ENCODE measurements around the gene NOTO. TPM values are rescaled to one million over a fixed set of nuclear protein-coding genes. Genes with fewer than 3 reads are reported as not detected.

Gene NOTO
- total and polyA plus RNA-seq, 2 donors (not counting 1 experiment from before 2014, with no cell fraction given), result not detected

DNA sequence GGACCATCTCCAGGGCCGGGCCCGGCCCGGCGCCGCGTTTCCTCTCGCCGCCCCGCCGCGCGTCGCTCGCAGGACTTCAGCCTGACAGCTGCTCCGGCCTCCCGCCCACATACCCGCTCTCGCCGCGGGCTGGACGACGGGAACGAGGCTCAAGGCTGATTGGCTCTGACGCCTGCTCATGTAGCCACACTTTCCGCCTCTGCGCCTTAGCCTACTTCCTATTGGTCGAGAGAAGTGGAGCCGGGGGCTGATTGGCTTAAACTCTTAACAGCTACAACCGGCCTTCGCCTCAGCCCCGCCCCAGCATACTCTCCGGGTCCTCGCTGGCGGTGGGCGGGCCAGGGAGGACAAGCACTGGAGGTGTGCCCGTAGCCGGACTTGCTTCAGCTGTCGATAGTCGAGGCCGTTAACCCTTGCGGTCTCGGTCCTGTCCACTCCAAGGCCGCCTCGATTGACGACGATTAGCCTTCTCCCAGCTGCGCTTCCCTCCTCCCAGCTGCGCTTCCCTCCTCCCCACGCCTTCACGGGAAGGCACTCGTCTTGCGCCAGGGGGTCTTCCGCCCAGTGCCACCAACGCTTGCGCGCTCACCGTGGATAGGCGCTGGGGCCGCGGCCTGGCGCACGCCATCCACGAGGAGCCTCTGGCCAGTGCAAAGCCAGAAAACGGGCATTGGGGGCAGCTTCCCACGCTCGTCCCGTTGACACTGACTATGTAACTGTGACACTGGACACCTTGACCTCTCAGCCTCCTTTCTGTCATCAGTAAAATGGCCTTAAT is 31.0 kb downstream of the NOTO start, which contains the start of gene PRADC1:
Gene PRADC1 (minus strand): TSS at position 86 of the 778 bp plus-strand sequence. CDS start 79 bp downstream, at position 7.
- Histone ChIP-seq H3K4me3 (ENCODE audit: control extremely low read depth in 1 of 5, extremely low read depth in 1 of 5, insufficient read depth in 1 of 5, low read depth in 2 of 5, low read length in 4 of 5) (peak within 1 kb of the TSS; percentile 89 to 99 (median 94)), H2AFZ (ENCODE audit: insufficient read depth, low read depth, low read length, poor library complexity, severe bottlenecking) (peak within 1 kb of the TSS; percentile 99), H3K9ac (ENCODE audit: low read length) (peak within 1 kb of the TSS; percentile 75), H3K79me2 (ENCODE audit: control insufficient read depth, insufficient read depth, low read length) (peaks cover 34% of the 10 kb centered on the region), H3K4me1 (ENCODE audit: control insufficient read depth in 2 of 2, insufficient read depth in 2 of 2, low read length in 2 of 2) (peaks cover 18 to 20% of the 10 kb centered on the region in 2 donors), H3K27ac (ENCODE audit: low read length in 2 of 2) (peak within 1 kb of the TSS; percentile 87 to 90), H3K27me3 (replicated peaks in 1 of 4; ENCODE audit: control extremely low read depth in 1 of 4, control insufficient read depth in 3 of 4, insufficient read depth in 4 of 4, low read length in 3 of 4) (no peaks in the 10 kb centered on the region), H4K20me1 (ENCODE audit: control insufficient read depth, insufficient read depth, low read length, poor library complexity, severe bottlenecking) (peaks cover 23% of the 10 kb centered on the region), H3K9me3 (ENCODE audit: control extremely low read depth in 1 of 3, control insufficient read depth in 2 of 3, insufficient read depth in 1 of 3, low read length in 2 of 3) (no peaks in the 10 kb centered on the region), H3K4me2 (replicated peaks; ENCODE audit: low read depth, low read length, poor library complexity, severe bottlenecking) (peak within 1 kb of the TSS; percentile 99), H3K36me3 (replicated peaks in 1 of 2; ENCODE audit: control extremely low read depth in 1 of 2, control insufficient read depth in 1 of 2, extremely low read depth in 1 of 2, insufficient read depth in 2 of 2, low read length in 1 of 2) (peaks cover 2 to 3% of the 10 kb centered on the region in 2 experiments)
- ATAC-seq (ENCODE audit: low read depth), result peak; percentile 85
- no peaks in the 10 kb centered on the region for H3K9me3 Mint-ChIP-seq (ENCODE audit: insufficient read depth)
- H3K27ac Mint-ChIP-seq, result peak within 1 kb of the TSS; percentile 93
- no peaks in the 10 kb centered on the region for H3K27me3 Mint-ChIP-seq
- ChIA-PET CTCF (interaction anchor here (0.6 to 3.2 kb wide), 11 partner anchors 10 to 1387 kb away, joined by 3 to 24 read pairs (median 4); partner anchors contain the start of gene FBXO41), POLR2A (interaction anchor here (0.6 to 2.2 kb wide), 10 partner anchors 15 to 1221 kb away, joined by 3 to 20 read pairs (median 8); partner anchors contain the start of genes ALMS1, FBXO41, INO80B and SFXN5)
- intact Hi-C loops (cut with micrococcal nuclease), result loop anchor here (1.0 to 5.0 kb wide), 8 partner anchors 19 to 1724 kb away; partner anchors contain the start of genes ALMS1, AUP1, DQX1 and HTRA2
- peaks cover 38% of the 10 kb centered on the region for H3K4me1 Mint-ChIP-seq
- DNase-seq, result peak; percentile 97
- TF ChIP-seq, protein P1, sequence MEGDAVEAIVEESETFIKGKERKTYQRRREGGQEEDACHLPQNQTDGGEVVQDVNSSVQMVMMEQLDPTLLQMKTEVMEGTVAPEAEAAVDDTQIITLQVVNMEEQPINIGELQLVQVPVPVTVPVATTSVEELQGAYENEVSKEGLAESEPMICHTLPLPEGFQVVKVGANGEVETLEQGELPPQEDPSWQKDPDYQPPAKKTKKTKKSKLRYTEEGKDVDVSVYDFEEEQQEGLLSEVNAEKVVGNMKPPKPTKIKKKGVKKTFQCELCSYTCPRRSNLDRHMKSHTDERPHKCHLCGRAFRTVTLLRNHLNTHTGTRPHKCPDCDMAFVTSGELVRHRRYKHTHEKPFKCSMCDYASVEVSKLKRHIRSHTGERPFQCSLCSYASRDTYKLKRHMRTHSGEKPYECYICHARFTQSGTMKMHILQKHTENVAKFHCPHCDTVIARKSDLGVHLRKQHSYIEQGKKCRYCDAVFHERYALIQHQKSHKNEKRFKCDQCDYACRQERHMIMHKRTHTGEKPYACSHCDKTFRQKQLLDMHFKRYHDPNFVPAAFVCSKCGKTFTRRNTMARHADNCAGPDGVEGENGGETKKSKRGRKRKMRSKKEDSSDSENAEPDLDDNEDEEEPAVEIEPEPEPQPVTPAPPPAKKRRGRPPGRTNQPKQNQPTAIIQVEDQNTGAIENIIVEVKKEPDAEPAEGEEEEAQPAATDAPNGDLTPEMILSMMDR (IDR thresholded peaks at IDR 0.05), result no peak
- TF ChIP-seq EZH2 (IDR thresholded peaks at IDR 0.05; ENCODE audit: borderline replicate concordance, insufficient read depth, low read depth, low read length, poor library complexity, severe bottlenecking), result no peak
- WGBS (ENCODE audit: insufficient coverage), result under 1% methylated on average over 66 of the region's 67 CpGs
- H3K4me3 Mint-ChIP-seq, result peak within 1 kb of the TSS; percentile 99

Data from B cell (primary cell).